Stomach (tissue), 9 donors: ENCODE results near the gene CMIP. TPM values are rescaled to one million over a fixed set of nuclear protein-coding genes. Genes with fewer than 3 reads are reported as not detected.

Experiments
- DNase-seq, 2 donors: peaks; one replicate each; pipeline versions ENCODE4 v3.0.0 to v3.0.0-alpha.2; 2013 to 2019
- H3K27ac ChIP-seq, 5 donors: fragments of 200-600 bp in 4 of 5; sonication (generic) in 4 of 5; one replicate each; pipeline ENCODE4 v1.5.1; 2013 to 2019; ENCODE audit warnings: mild to moderate bottlenecking in 1 of 5, moderate library complexity in 1 of 5
- H3K27me3 ChIP-seq, 3 donors: fragments of 200-600 bp; sonication (generic); one replicate each; pipeline ENCODE4 v1.5.1; 2017 to 2019; ENCODE audit warnings: mixed run types in 1 of 3
- H3K36me3 ChIP-seq, 4 donors: fragments of 200-600 bp; sonication (generic); 1 replicate in 3 of 4; 2 replicates in 1 of 4; pipeline ENCODE4 v1.5.1; 2016 to 2019
- H3K4me1 ChIP-seq, 4 donors: fragments of 200-600 bp; sonication (generic); one replicate each; pipeline ENCODE4 v1.5.1; 2016 to 2019
- H3K4me3 ChIP-seq, 4 donors: fragments of 200-600 bp; sonication (generic) in 3 of 4; one replicate each; pipeline ENCODE4 v1.5.1; 2016 to 2019; ENCODE audit warnings: mild to moderate bottlenecking in 1 of 4
- H3K9me3 ChIP-seq, 4 donors: fragments of 200-600 bp; sonication (generic); one replicate each; pipeline ENCODE4 v1.5.1; 2016 to 2019
- CTCF ChIP-seq, 7 experiments: fragments of 450-650 bp in 4 of 7; fragments of 200-600 bp in 3 of 7; sonication (generic) in 3 of 7; IDR thresholded peaks; one replicate each; pipeline ENCODE4 v1.5.1; 2016 to 2019; ENCODE audit warnings: antibody characterized with exemption in 7 of 7, control low read depth in 2 of 7, mild to moderate bottlenecking in 1 of 7
- EP300 ChIP-seq: sonication (generic); formaldehyde crosslinking; IDR thresholded peaks from one replicate; pipeline ENCODE4 v1.6.1; 2017; ENCODE audit warnings: antibody characterized with exemption
- POLR2A ChIP-seq, 4 donors: fragments of 450-650 bp; IDR thresholded peaks; one replicate each; pipeline ENCODE4 v1.6.1; 2016; ENCODE audit warnings: antibody characterized with exemption in 4 of 4, control low read depth in 2 of 4, mild to moderate bottlenecking in 1 of 4, moderate library complexity in 1 of 4
- POLR2AphosphoS5 ChIP-seq, 3 donors: sonication (generic); formaldehyde crosslinking; IDR thresholded peaks; one replicate each; pipeline ENCODE4 v1.6.1; 2016; ENCODE audit warnings: antibody characterized with exemption in 3 of 3
- WGBS, 5 donors: extraction: QIAGEN DNeasy Blood & Tissue Kit in 3 of 5; methylation state at CpG; one replicate each; pipeline versions ENCODE4 v1.1.5 to v1.1.7; 2013 to 2018; 5-methylcytosine and 5-hydroxymethylcytosine counted together
- intact Hi-C: fragments of 100-400 bp; cut with DNase I; formaldehyde crosslinking; loops from one replicate; pipeline ENCODE4 v1.15.1; 2023; ENCODE audit warnings: low total_unique reads
- polyA plus RNA-seq, 3 donors: library from polyadenylated mRNA; stranded (reverse); fragments of 200-250 nt; gene quantifications; one replicate each; pipeline ENCODE4 v1.2.3, GENCODE V29; 2013
- total RNA-seq, 5 donors: library from RNA; depleted of rRNA; stranded (reverse); fragments of >200 nt; gene quantifications; one replicate each; pipeline versions ENCODE4 v1.1.0 to v1.2.3, GENCODE V29; 2014 to 2016
- donor health status: healthy with polysubstance abuse.
- donor health status: Bipolar disorder and iron deficiency.
- donor health status: healthy.

Gene CMIP
- total and polyA plus RNA-seq, 8 donors = 11.1 to 71.0 (median 31.2) TPM

GRCh38 chr16:81645925-81646324, 201.3 kb downstream of the CMIP start:
- intact Hi-C loops = no loop called here

GRCh38 chr16:81646561-81646960, 202.0 kb downstream of the CMIP start:
- peaks cover 0 to 49% (median 27%) of the 10 kb centered on the region in 4 donors for H3K4me1 ChIP-seq
- no peaks in the 10 kb centered on the region for H3K27me3 ChIP-seq
- H3K9me3 ChIP-seq = no peaks in the 10 kb centered on the region
- H3K4me3 ChIP-seq = no peak overlapping the region
- DNase-seq = no peak
- TF ChIP-seq POLR2AphosphoS5 (IDR thresholded peaks at IDR 0.05) (no peak), POLR2A (IDR thresholded peaks at IDR 0.05) (no peak), EP300 (no peak), CTCF (IDR thresholded peaks at IDR 0.05) (no peak)
- intact Hi-C loops = no loop called here
- peaks cover 0 to 15% (median 4%) of the 10 kb centered on the region in 4 donors for H3K36me3 ChIP-seq
- H3K27ac ChIP-seq = peak overlapping the region in 2 of 5 donors; percentile 84 to 88
- 79 to 95% (median 84%) methylated on average over 1 of the region's 1 CpG for WGBS, 5 donors

More at GRCh38 chr16:81645925-81646324, 201.3 kb downstream of the CMIP start:
- Histone ChIP-seq H3K4me1 (peaks cover 0 to 43% (median 23%) of the 10 kb centered on the region in 4 donors), H3K27ac (peak overlapping the region in 3 of 5 donors; percentile 53 to 84 (median 58)), H3K36me3 (peaks cover 0 to 13% (median 6%) of the 10 kb centered on the region in 4 donors), H3K27me3 (no peaks in the 10 kb centered on the region), H3K4me3 (no peak overlapping the region), H3K9me3 (no peaks in the 10 kb centered on the region)
- no peak for TF ChIP-seq EP300
- no peak for TF ChIP-seq CTCF (IDR thresholded peaks at IDR 0.05)
- no peak for TF ChIP-seq POLR2A (IDR thresholded peaks at IDR 0.05)
- no peak for TF ChIP-seq POLR2AphosphoS5 (IDR thresholded peaks at IDR 0.05)
- WGBS, 5 donors = 89 to 97% (median 96%) methylated on average over 4 of the region's 4 CpGs
- no peak for DNase-seq

DNA sequence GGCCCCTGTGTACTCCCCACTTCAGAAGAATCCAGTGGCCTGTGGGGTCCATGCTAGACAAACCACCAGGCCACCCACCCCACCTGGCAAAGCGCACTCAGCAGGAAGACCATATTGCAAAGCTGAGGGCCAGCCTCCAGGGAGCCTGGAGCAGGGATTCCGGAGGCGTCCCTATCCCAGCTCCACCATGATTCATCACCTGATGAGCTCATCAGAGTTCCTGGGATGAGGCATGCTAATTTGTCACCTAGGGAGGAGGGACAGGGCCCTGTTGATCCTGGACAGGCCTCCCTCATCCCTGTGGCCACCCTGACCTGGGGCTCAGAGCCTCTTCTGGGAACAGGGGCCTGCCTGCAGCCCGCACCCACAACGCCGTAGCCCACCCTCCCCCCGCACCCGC, 202.9 kb downstream of the CMIP start:
- Histone ChIP-seq H3K9me3 (no peaks in the 10 kb centered on the region), H3K4me1 (peaks cover 0 to 54% (median 31%) of the 10 kb centered on the region in 4 donors), H3K27ac (peak overlapping the region in 4 of 5 donors; percentile 5 to 88 (median 70)), H3K27me3 (no peaks in the 10 kb centered on the region), H3K36me3 (peaks cover 0 to 18% (median 9%) of the 10 kb centered on the region in 4 donors), H3K4me3 (no peak overlapping the region)
- DNase-seq = no peak
- TF ChIP-seq POLR2A (IDR thresholded peaks at IDR 0.05) (no peak), EP300 (no peak), POLR2AphosphoS5 (IDR thresholded peaks at IDR 0.05) (no peak), CTCF (IDR thresholded peaks at IDR 0.05) (no peak)
- intact Hi-C loops = no loop called here
- 89 to 100% (median 93%) methylated on average over 2 to 8 of the region's 8 CpGs for WGBS, 5 donors

GRCh38 chr16:81649561-81650184, 205.1 kb downstream of the CMIP start:
- Histone ChIP-seq H3K4me1 (peaks cover 9 to 74% (median 45%) of the 10 kb centered on the region in 4 donors), H3K4me3 (no peak overlapping the region), H3K27ac (peak overlapping the region in 4 of 5 donors; percentile 79 to 88 (median 83)), H3K9me3 (no peaks in the 10 kb centered on the region), H3K27me3 (no peaks in the 10 kb centered on the region), H3K36me3 (peaks cover 0 to 39% (median 26%) of the 10 kb centered on the region in 4 donors)
- TF ChIP-seq POLR2AphosphoS5 (IDR thresholded peaks at IDR 0.05) = no peak
- no peak for TF ChIP-seq CTCF (IDR thresholded peaks at IDR 0.05)
- TF ChIP-seq EP300 = no peak
- TF ChIP-seq POLR2A (IDR thresholded peaks at IDR 0.05) = no peak
- intact Hi-C loops = no loop called here
- DNase-seq = peak in 1 of 2 donors; percentile 47
- 73 to 80% (median 76%) methylated on average over 14 of the region's 14 CpGs for WGBS, 5 donors
